Ishikawa (cell line): ENCODE data around the gene GSDMA.

ENCODE experiments used
- CEBPB ChIP-seq: IDR thresholded peaks from 2 replicates; pipeline ENCODE4 v1.6.1; 2012
- CREB1 ChIP-seq: IDR thresholded peaks from 2 replicates; pipeline ENCODE4 v1.6.1; 2012; ENCODE audit warnings: low read depth
- EGR1 ChIP-seq: IDR thresholded peaks from 2 replicates; pipeline ENCODE4 v1.6.1; 2012
- EP300 ChIP-seq: IDR thresholded peaks from 2 replicates; pipeline ENCODE4 v1.6.1; 2012; ENCODE audit warnings: borderline replicate concordance
- FOXM1 ChIP-seq: IDR thresholded peaks from 2 replicates; pipeline ENCODE4 v1.6.1; 2012; ENCODE audit warnings: low read depth, borderline replicate concordance
- NFIC ChIP-seq: IDR thresholded peaks from 2 replicates; pipeline ENCODE4 v1.6.1; 2012
- RAD21 ChIP-seq: IDR thresholded peaks from 2 replicates; pipeline ENCODE4 v1.6.1; 2012; ENCODE audit warnings: low read depth
- TAF1 ChIP-seq: IDR thresholded peaks from 2 replicates; pipeline ENCODE4 v1.6.1; 2012; ENCODE audit warnings: low read depth, mild to moderate bottlenecking
- TCF12 ChIP-seq: IDR thresholded peaks from 2 replicates; pipeline ENCODE4 v1.6.1; 2012; ENCODE audit warnings: low read depth
- TEAD4 ChIP-seq: IDR thresholded peaks from 2 replicates; pipeline ENCODE4 v1.6.1; 2012
- YY1 ChIP-seq: IDR thresholded peaks from 2 replicates; pipeline ENCODE4 v1.6.1; 2012; ENCODE audit warnings: low read depth
- ZBTB7A ChIP-seq: IDR thresholded peaks from 2 replicates; pipeline ENCODE4 v1.6.1; 2012; ENCODE audit warnings: low read depth
- TF ChIP-seq, protein P1 (sequence below): IDR thresholded peaks from 2 replicates; pipeline ENCODE4 v1.6.1; 2012; ENCODE audit warnings: low read depth, mild to moderate bottlenecking
- TF ChIP-seq, protein P2 (sequence below): IDR thresholded peaks from 2 replicates; pipeline ENCODE4 v1.6.1; 2012
- TF ChIP-seq, protein P3 (sequence below): IDR thresholded peaks from 2 replicates; pipeline ENCODE4 v1.6.1; 2012

The GSDMA gene

DNA sequence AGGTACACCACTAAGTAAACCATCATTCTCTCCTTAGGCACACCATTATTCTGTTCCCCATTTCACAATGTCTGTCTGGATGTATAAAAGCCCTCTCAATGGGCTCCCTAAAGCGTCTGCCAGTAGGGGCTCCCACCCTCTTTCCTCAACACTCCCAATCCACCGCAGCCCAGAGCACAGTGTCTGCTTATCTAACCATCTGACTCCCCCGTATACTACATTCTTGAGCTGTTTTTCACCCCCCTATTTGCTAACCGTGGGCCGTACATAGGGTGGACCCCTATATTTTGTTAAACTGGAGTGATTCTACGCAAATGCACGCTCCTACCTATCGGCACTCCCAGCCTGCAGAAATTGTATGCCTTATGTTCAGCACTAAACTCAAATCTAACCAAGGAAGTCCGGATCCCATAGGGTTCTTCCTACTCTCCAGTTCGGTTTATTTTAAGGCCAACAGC lies 17.1 kb downstream of the GSDMA start:
- TF ChIP-seq RAD21 (no peak), CEBPB (0 out of 2 replicates have a peak, but pooled peaks have one; percentile 2), EGR1 (no peak), EP300 (0 out of 2 replicates have a peak, but pooled peaks have one; percentile 6), TCF12 (no peak), NFIC (no peak), YY1 (no peak), CREB1 (no peak), FOXM1 (no peak), ZBTB7A (no peak), TAF1 (no peak), TEAD4 (no peak)
- TF ChIP-seq, protein P1, sequence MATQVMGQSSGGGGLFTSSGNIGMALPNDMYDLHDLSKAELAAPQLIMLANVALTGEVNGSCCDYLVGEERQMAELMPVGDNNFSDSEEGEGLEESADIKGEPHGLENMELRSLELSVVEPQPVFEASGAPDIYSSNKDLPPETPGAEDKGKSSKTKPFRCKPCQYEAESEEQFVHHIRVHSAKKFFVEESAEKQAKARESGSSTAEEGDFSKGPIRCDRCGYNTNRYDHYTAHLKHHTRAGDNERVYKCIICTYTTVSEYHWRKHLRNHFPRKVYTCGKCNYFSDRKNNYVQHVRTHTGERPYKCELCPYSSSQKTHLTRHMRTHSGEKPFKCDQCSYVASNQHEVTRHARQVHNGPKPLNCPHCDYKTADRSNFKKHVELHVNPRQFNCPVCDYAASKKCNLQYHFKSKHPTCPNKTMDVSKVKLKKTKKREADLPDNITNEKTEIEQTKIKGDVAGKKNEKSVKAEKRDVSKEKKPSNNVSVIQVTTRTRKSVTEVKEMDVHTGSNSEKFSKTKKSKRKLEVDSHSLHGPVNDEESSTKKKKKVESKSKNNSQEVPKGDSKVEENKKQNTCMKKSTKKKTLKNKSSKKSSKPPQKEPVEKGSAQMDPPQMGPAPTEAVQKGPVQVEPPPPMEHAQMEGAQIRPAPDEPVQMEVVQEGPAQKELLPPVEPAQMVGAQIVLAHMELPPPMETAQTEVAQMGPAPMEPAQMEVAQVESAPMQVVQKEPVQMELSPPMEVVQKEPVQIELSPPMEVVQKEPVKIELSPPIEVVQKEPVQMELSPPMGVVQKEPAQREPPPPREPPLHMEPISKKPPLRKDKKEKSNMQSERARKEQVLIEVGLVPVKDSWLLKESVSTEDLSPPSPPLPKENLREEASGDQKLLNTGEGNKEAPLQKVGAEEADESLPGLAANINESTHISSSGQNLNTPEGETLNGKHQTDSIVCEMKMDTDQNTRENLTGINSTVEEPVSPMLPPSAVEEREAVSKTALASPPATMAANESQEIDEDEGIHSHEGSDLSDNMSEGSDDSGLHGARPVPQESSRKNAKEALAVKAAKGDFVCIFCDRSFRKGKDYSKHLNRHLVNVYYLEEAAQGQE = no peak
- TF ChIP-seq, protein P2, sequence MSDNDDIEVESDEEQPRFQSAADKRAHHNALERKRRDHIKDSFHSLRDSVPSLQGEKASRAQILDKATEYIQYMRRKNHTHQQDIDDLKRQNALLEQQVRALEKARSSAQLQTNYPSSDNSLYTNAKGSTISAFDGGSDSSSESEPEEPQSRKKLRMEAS = no peak
- TF ChIP-seq, protein P3, sequence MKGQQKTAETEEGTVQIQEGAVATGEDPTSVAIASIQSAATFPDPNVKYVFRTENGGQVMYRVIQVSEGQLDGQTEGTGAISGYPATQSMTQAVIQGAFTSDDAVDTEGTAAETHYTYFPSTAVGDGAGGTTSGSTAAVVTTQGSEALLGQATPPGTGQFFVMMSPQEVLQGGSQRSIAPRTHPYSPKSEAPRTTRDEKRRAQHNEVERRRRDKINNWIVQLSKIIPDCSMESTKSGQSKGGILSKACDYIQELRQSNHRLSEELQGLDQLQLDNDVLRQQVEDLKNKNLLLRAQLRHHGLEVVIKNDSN = no peak

DNA sequence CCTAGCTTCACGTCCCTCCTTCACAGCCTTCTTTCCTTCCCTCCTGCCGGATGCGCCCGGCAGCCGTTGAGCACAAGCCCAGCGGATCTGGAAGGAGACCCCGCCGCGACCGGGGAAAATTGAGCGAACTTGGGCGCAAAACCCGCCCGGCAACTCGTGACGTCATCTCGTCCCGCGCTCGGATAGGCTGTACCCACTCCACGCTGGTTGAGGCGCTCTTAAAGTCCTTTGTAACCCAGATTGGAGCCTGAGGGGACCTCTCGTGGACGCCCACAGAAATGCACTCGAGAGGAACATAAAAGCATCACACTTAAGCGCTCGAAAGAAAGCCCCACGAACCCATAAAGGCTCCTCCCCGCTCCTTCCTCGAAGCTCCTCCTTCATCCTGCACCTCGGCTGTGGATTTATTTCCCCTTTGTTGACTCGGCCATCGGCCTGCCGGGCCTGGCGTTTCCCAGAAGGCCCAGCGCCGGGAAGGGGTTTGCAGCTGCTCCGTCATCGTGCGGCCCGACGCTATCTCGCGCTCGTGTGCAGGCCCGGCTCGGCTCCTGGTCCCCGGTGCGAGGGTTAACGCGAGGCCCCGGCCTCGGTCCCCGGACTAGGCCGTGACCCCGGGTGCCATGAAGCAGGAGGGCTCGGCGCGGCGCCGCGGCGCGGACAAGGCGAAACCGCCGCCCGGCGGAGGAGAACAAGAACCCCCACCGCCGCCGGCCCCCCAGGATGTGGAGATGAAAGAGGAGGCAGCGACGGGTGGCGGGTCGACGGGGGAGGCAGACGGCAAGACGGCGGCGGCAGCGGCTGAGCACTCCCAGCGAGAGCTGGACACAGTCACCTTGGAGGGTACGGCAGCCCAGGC lies 17.8 kb downstream of the GSDMA start, which contains the start of gene PSMD3:
Gene PSMD3 (plus strand): TSS at position 457 of the 856 bp plus-strand sequence. CDS start 164 bp downstream, at position 621.
- TF ChIP-seq YY1 (peak; percentile 89), CREB1 (peak; percentile 84), FOXM1 (no peak), NFIC (no peak), CEBPB (peak; percentile 5; the same call in 1 of the 2 replicates), EP300 (no peak), TAF1 (peak; percentile 93), EGR1 (no peak), TEAD4 (0 out of 2 replicates have a peak, but pooled peaks have one; percentile 11), RAD21 (peak; percentile 79), ZBTB7A (peak; percentile 64; the same call in 1 of the 2 replicates), TCF12 (peak; percentile 79)
- TF ChIP-seq, protein P2 = peak; percentile 89
- TF ChIP-seq, protein P1 = no peak
- TF ChIP-seq, protein P3 = peak; percentile 25; the same call in 1 of the 2 replicates

DNA sequence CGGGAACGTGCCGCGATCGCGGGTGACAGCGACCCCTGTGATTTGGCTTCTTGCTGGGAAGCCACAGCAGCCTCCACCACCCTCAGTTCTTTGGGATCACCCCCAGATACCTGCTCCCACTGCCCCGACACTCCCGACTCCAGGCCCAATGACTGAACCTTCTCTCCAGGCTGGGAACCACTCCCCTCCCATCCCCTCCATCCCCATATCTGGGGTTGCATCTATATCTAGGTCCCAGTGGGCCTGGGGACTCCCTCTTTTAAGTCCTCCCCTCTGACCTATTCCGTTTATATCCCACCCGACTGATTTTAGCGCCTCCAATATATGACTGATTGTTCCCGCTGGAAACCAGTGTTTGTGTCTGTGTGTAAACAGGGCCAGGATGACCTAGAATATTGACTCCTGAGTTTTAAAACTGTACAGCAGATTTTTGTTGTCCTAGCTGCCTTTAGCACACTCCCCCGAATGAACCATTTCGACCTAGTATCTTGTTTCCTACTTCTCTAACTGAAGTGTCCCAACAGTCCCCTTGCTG lies 18.5 kb downstream of the GSDMA start:
- TF ChIP-seq ZBTB7A = no peak; the same call in 1 of the 2 replicates
- TF ChIP-seq YY1 = no peak
- TF ChIP-seq, protein P3 = no peak
- TF ChIP-seq CEBPB = no peak
- TF ChIP-seq TAF1 = no peak
- TF ChIP-seq, protein P2 = no peak
- no peak for TF ChIP-seq NFIC
- TF ChIP-seq, protein P1 = no peak
- TF ChIP-seq FOXM1 = no peak
- TF ChIP-seq EP300 = no peak
